ENCODE measurements around the gene PIKFYVE.
"Not testable (repeated sequence)": the region's sequence is repeated elsewhere in the genome, so short reads cannot be mapped to it uniquely, and the experiment has no call there.

The PIKFYVE gene, protein sequence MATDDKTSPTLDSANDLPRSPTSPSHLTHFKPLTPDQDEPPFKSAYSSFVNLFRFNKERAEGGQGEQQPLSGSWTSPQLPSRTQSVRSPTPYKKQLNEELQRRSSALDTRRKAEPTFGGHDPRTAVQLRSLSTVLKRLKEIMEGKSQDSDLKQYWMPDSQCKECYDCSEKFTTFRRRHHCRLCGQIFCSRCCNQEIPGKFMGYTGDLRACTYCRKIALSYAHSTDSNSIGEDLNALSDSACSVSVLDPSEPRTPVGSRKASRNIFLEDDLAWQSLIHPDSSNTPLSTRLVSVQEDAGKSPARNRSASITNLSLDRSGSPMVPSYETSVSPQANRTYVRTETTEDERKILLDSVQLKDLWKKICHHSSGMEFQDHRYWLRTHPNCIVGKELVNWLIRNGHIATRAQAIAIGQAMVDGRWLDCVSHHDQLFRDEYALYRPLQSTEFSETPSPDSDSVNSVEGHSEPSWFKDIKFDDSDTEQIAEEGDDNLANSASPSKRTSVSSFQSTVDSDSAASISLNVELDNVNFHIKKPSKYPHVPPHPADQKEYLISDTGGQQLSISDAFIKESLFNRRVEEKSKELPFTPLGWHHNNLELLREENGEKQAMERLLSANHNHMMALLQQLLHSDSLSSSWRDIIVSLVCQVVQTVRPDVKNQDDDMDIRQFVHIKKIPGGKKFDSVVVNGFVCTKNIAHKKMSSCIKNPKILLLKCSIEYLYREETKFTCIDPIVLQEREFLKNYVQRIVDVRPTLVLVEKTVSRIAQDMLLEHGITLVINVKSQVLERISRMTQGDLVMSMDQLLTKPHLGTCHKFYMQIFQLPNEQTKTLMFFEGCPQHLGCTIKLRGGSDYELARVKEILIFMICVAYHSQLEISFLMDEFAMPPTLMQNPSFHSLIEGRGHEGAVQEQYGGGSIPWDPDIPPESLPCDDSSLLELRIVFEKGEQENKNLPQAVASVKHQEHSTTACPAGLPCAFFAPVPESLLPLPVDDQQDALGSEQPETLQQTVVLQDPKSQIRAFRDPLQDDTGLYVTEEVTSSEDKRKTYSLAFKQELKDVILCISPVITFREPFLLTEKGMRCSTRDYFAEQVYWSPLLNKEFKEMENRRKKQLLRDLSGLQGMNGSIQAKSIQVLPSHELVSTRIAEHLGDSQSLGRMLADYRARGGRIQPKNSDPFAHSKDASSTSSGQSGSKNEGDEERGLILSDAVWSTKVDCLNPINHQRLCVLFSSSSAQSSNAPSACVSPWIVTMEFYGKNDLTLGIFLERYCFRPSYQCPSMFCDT (N-terminal part only)

DNA sequence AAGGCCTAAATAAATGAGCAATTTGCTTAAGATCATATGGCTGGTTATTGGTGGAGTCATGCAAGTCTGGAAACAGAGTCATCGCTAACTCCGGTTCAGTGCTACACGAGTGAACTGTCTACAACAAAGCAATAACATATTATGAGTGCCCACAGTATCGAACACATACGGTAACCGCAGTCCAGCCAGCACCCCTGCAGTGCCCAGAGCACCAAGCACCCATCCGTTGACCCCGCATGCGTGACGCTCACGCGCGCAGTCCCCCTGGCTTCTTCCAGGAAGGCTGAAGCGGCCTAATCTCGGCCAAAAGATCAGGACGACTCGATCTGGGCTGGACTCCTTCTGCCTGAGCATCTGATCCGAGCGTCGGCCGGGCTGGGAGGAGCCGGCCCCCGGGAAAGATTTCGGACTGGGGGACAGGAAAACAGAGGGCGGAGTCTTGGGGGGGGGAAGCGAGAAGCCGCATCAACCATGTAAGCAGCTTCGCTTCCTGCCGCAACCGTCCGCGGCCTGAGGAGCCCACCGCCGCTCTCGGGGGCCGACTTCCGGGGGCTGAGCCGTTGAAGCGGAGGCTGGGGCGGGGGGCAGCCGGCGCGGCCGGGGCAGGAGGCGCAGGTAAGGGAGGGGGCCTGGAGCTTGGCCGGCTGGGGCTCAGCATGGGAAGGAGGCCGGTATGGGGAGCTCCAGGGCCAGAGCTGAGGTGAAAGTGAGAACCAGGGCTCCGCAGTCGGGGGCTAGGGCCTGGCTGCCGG is at the start of gene PIKFYVE:
Gene PIKFYVE (plus strand): TSS at position 455 of the 752 bp plus-strand sequence. CDS start 5,265 bp downstream, outside the sequence.
- in situ Hi-C loops (cut with HindIII; ENCODE audit: low sequenced_read_pairs) = no loop called here
- peak; percentile 93 for DNase-seq (ENCODE audit: low read depth)
- TF ChIP-seq, protein P1, sequence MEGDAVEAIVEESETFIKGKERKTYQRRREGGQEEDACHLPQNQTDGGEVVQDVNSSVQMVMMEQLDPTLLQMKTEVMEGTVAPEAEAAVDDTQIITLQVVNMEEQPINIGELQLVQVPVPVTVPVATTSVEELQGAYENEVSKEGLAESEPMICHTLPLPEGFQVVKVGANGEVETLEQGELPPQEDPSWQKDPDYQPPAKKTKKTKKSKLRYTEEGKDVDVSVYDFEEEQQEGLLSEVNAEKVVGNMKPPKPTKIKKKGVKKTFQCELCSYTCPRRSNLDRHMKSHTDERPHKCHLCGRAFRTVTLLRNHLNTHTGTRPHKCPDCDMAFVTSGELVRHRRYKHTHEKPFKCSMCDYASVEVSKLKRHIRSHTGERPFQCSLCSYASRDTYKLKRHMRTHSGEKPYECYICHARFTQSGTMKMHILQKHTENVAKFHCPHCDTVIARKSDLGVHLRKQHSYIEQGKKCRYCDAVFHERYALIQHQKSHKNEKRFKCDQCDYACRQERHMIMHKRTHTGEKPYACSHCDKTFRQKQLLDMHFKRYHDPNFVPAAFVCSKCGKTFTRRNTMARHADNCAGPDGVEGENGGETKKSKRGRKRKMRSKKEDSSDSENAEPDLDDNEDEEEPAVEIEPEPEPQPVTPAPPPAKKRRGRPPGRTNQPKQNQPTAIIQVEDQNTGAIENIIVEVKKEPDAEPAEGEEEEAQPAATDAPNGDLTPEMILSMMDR (IDR thresholded peaks at IDR 0.05; ENCODE audit: low read depth, low read length, missing control alignments) = no peak
- peak within 1 kb of the TSS; percentile 82 for H3K4me3 ChIP-seq (ENCODE audit: low read depth, low read length)

DNA sequence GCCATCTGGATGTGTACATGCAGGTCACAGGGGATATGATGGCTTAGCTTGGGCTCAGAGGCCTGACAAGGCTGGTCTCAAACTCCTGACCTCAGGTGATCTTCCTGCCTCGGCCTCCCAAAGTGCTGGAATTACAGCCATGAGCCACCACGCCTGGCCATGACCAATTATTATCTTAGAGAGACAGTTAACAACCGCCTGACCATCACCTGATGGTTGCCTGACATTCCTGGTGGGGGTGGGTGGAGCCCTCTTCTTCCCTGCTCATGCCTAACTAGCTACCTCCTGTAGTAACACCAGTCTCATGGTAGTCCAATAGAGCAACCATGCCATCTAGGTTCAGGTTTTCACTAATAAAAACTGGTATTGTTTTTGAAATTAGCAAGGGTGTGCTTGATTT is 44.2 kb upstream of the PIKFYVE start:
- DNase-seq (ENCODE audit: low read depth); in situ Hi-C loops (cut with HindIII; ENCODE audit: low sequenced_read_pairs); H3K4me3 ChIP-seq (ENCODE audit: low read depth, low read length): not testable (repeated sequence)

DNA sequence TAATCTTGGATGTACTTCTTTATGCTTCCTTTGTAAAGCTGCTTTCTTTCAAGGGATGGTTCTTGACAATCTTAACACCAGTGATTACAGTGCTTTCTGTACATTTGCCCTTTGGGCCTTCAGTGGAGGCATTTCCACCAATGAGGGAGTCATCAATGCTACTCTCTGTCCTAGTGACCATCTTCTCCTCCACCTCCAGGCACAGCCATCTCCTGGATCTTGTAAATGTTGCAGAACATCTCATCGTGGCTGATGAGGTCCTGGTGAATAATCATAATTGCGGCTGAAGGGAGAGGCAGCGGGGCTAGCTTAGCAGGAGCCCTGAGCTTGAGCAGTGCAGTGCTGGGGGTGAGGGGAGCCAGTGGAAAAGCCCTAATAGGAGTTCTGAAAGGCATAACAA is 43.7 kb upstream of the PIKFYVE start:
- no peak overlapping the region for H3K4me3 ChIP-seq (ENCODE audit: low read depth, low read length)
- in situ Hi-C loops (cut with HindIII; ENCODE audit: low sequenced_read_pairs) = no loop called here
- no peak for DNase-seq (ENCODE audit: low read depth)
- TF ChIP-seq, protein P1 (IDR thresholded peaks at IDR 0.05; ENCODE audit: low read depth, low read length, missing control alignments) = no peak

DNA sequence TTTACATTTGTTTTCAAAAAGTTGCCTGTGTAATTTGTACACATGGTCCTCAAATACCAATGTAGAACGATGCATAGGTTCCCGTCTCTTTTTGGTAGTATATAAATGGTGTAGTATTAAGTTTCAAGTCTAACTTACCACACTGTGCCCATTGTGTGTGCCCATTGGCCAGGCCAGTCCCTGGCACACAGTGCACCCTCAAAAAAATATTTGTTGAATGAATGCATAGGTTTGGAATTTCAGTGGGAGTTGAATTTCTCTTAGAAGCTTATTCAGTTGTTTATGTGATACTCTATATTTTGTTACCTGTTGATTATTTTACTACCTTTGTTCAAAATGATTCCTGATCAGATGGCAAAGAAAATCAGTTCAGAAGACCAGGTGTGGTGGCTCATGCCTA is 41.3 kb upstream of the PIKFYVE start:
- in situ Hi-C loops (cut with HindIII; ENCODE audit: low sequenced_read_pairs) = no loop called here
- TF ChIP-seq, protein P1 (IDR thresholded peaks at IDR 0.05; ENCODE audit: low read depth, low read length, missing control alignments) = no peak
- H3K4me3 ChIP-seq (ENCODE audit: low read depth, low read length) = no peak overlapping the region
- DNase-seq (ENCODE audit: low read depth) = no peak

DNA sequence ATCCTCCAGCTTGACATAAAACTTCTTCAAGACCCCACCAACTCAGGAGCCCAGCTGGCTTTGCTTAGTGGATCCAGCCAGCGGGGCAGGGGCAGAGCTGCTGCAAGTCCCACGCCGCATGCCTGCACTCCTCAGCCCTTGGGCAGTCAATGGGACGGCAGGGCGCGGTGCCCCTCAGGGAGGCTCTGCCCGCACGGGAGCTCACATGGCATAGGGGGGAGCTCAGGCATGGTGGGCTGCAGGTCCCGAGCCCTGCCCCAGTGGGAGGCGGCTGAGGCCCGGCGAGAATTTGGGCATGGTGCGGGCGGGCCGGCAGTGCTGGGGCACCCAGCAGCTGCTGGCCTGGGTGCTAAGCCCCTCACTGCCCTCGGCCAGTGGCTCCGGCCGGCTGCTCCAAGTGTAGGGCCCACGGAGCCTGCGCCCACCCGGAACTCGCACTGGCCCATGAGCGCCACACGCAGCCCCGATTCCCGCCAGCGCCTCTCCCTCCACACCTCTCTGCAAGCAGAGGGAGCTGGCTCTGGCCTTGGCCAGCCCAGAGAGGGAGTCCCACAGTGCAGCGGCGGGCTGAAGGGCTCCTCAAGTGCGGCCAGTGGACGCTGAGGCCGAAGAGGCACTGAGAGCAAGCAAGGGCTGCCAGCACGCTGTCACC is 38.3 kb upstream of the PIKFYVE start:
- TF ChIP-seq, protein P1 (IDR thresholded peaks at IDR 0.05; ENCODE audit: low read depth, low read length, missing control alignments) = no peak
- in situ Hi-C loops (cut with HindIII; ENCODE audit: low sequenced_read_pairs) = no loop called here
- no peak overlapping the region for H3K4me3 ChIP-seq (ENCODE audit: low read depth, low read length)
- no peak for DNase-seq (ENCODE audit: low read depth)

DNA sequence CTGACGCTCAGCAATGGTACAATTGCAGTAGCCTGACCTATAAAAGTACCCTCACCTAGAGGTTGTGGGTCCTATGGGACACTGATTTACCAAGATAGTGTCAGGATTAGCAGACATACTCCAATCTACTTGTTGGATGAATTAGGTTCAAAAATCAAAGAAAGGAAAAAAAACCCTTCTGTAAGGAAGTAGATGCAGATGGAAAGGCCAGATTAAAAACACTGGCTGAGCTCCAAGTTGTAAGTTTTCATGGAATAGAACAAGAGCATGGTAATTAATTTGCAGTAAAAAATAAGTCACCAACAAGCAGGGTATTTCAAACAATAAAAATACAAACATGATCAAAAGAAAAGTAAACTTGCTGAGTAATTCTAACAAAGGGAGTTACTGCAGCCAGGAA is 37.6 kb upstream of the PIKFYVE start:
- TF ChIP-seq, protein P1 (IDR thresholded peaks at IDR 0.05; ENCODE audit: low read depth, low read length, missing control alignments) = no peak
- DNase-seq (ENCODE audit: low read depth) = no peak
- in situ Hi-C loops (cut with HindIII; ENCODE audit: low sequenced_read_pairs) = no loop called here
- no peak overlapping the region for H3K4me3 ChIP-seq (ENCODE audit: low read depth, low read length)

All from astrocyte of the cerebellum (primary cell).